H9 (cell line): ENCODE data around the gene MYRIP. TPM values are rescaled to one million over a fixed set of nuclear protein-coding genes. Genes with fewer than 3 reads are reported as not detected.

Experiments
- DNase-seq: peaks from one replicate; pipeline ENCODE4 v3.0.0-alpha.2; 2017
- H2AFZ ChIP-seq: one replicate; pipeline ENCODE4 v1.6.1; 2013; ENCODE audit warnings: mild to moderate bottlenecking, low read length, control low read depth, moderate library complexity
- H2AK5ac ChIP-seq: 2 replicates; pipeline ENCODE4 v1.6.1; 2013; ENCODE audit warnings: low read length, control low read depth, mixed read lengths; ENCODE audit not compliant: insufficient read length
- H2BK120ac ChIP-seq: one replicate; pipeline ENCODE4 v1.6.1; 2013; ENCODE audit warnings: low read depth, mild to moderate bottlenecking, low read length, control low read depth, inconsistent platforms; ENCODE audit not compliant: poor library complexity, severe bottlenecking
- H2BK12ac ChIP-seq: 2 replicates; pipeline ENCODE4 v1.6.1; 2013; ENCODE audit warnings: low read length, control low read depth, mixed read lengths, low read depth; ENCODE audit not compliant: insufficient read length
- H2BK15ac ChIP-seq: 2 replicates; pipeline ENCODE4 v1.6.1; 2013; ENCODE audit warnings: low read depth, low read length, control low read depth
- H2BK20ac ChIP-seq: one replicate; pipeline ENCODE4 v1.6.1; 2013; ENCODE audit warnings: low read depth, mild to moderate bottlenecking, low read length, control low read depth, inconsistent platforms; ENCODE audit not compliant: poor library complexity, severe bottlenecking
- H2BK5ac ChIP-seq: 2 replicates; pipeline ENCODE4 v1.6.1; 2013; ENCODE audit warnings: low read length, control low read depth, mixed read lengths; ENCODE audit not compliant: insufficient read length
- H3K14ac ChIP-seq: 2 replicates; pipeline ENCODE4 v1.6.1; 2013; ENCODE audit warnings: low read length, control low read depth; ENCODE audit not compliant: insufficient read depth
- H3K18ac ChIP-seq: 2 replicates; pipeline ENCODE4 v1.6.1; 2013; ENCODE audit warnings: low read depth, mild to moderate bottlenecking, mixed read lengths, low read length, control low read depth; ENCODE audit not compliant: insufficient read length
- H3K23ac ChIP-seq: 2 replicates; pipeline ENCODE4 v1.6.1; 2013; ENCODE audit warnings: low read length, control low read depth, mixed read lengths, low read depth; ENCODE audit not compliant: insufficient read length
- H3K23me2 ChIP-seq: 2 replicates; pipeline ENCODE4 v1.6.1; 2013; ENCODE audit warnings: low read depth, mild to moderate bottlenecking, mixed read lengths, low read length, control low read depth; ENCODE audit not compliant: insufficient read length, poor library complexity, severe bottlenecking
- H3K27ac ChIP-seq: 2 replicates; pipeline ENCODE4 v1.5.1; 2013; ENCODE audit warnings: low read length, control low read depth, mixed read lengths, low read depth; ENCODE audit not compliant: insufficient read length
- H3K27me3 ChIP-seq: 2 replicates; pipeline ENCODE4 v1.6.1; 2013; ENCODE audit warnings: low read length, control low read depth, inconsistent platforms; ENCODE audit not compliant: insufficient read depth
- H3K4ac ChIP-seq: 2 replicates; pipeline ENCODE4 v1.6.1; 2013; ENCODE audit warnings: low read depth, mild to moderate bottlenecking, control low read depth, inconsistent platforms, low read length, moderate library complexity
- H3K4me1 ChIP-seq: 2 replicates; pipeline ENCODE4 v1.6.1; 2013; ENCODE audit warnings: low read length, control low read depth, inconsistent platforms; ENCODE audit not compliant: insufficient read depth
- H3K4me2 ChIP-seq: 2 replicates; pipeline ENCODE4 v1.6.1; 2013; ENCODE audit warnings: low read length, control low read depth, mixed read lengths; ENCODE audit not compliant: insufficient read length, insufficient read depth
- H3K56ac ChIP-seq: 2 replicates; pipeline ENCODE4 v1.6.1; 2013; ENCODE audit warnings: low read depth, mild to moderate bottlenecking, mixed read lengths, low read length, control low read depth; ENCODE audit not compliant: insufficient read length
- H3K79me1 ChIP-seq: 2 replicates; pipeline ENCODE4 v1.6.1; 2013; ENCODE audit warnings: low read depth, mild to moderate bottlenecking, moderate library complexity, low read length, control low read depth, inconsistent platforms; ENCODE audit not compliant: insufficient read depth, poor library complexity, severe bottlenecking
- H3K79me2 ChIP-seq: 2 replicates; pipeline ENCODE4 v1.6.1; 2013; ENCODE audit warnings: low read length, control low read depth, inconsistent platforms; ENCODE audit not compliant: insufficient read depth
- H3K9ac ChIP-seq: 2 replicates; pipeline ENCODE4 v1.6.1; 2013; ENCODE audit warnings: low read length, control low read depth, mixed read lengths; ENCODE audit not compliant: insufficient read length; ENCODE audit errors: extremely low read depth
- H3K9me3 ChIP-seq: one replicate; pipeline ENCODE4 v1.6.1; 2013; ENCODE audit warnings: low read depth, low read length, inconsistent platforms; ENCODE audit not compliant: control insufficient read depth
- H3T11ph ChIP-seq: one replicate; pipeline ENCODE4 v1.6.1; 2013; ENCODE audit warnings: mild to moderate bottlenecking, low read length, control low read depth, inconsistent platforms
- H4K20me1 ChIP-seq: one replicate; pipeline ENCODE4 v1.6.1; 2013; ENCODE audit not compliant: control insufficient read depth, insufficient read length, insufficient read depth
- H4K5ac ChIP-seq: 2 replicates; pipeline ENCODE4 v1.6.1; 2013; ENCODE audit warnings: low read depth, mild to moderate bottlenecking, mixed read lengths, low read length, control low read depth; ENCODE audit not compliant: insufficient read length
- H4K8ac ChIP-seq: replicated peaks from 2 replicates; pipeline ENCODE4 v1.6.1; 2013; ENCODE audit warnings: low read length, control low read depth, mixed read lengths, low read depth; ENCODE audit not compliant: insufficient read length
- H4K91ac ChIP-seq: 2 replicates; pipeline ENCODE4 v1.6.1; 2013; ENCODE audit warnings: low read depth, mild to moderate bottlenecking, moderate library complexity, mixed read lengths, low read length, control low read depth; ENCODE audit not compliant: insufficient read length
- H3K27ac Mint-ChIP-seq, 3 experiments: 2 replicates in 2 of 3; 3 replicates in 1 of 3; pipeline ENCODE4 v1.8.0; 2020 to 2021; ENCODE audit warnings: mixed read lengths in 3 of 3, mild to moderate bottlenecking in 1 of 3, moderate library complexity in 1 of 3
- H3K27me3 Mint-ChIP-seq: 2 replicates; pipeline ENCODE4 v1.8.0; 2021; ENCODE audit warnings: low read depth, mild to moderate bottlenecking, moderate library complexity, mixed read lengths
- H3K36me3 Mint-ChIP-seq, 3 experiments: 2 replicates in 2 of 3; 3 replicates in 1 of 3; pipeline ENCODE4 v1.8.0; 2020 to 2021; ENCODE audit warnings: low read depth in 3 of 3, mixed read lengths in 3 of 3; ENCODE audit not compliant: insufficient read depth in 1 of 3
- H3K4me1 Mint-ChIP-seq, 2 experiments: 2 replicates each; pipeline ENCODE4 v1.8.0; 2020; ENCODE audit warnings: mixed read lengths in 2 of 2
- H3K4me3 Mint-ChIP-seq, 2 experiments: 2 replicates in 1 of 2; 3 replicates in 1 of 2; pipeline ENCODE4 v1.8.0; 2020 to 2021; ENCODE audit warnings: mild to moderate bottlenecking in 2 of 2, mixed read lengths in 2 of 2, moderate library complexity in 1 of 2
- H3K9me3 Mint-ChIP-seq, 2 experiments: 2 replicates in 1 of 2; 3 replicates in 1 of 2; pipeline ENCODE4 v1.8.0; 2020; ENCODE audit warnings: mild to moderate bottlenecking in 2 of 2, mixed read lengths in 2 of 2, moderate library complexity in 1 of 2
- WGBS: extraction: QIAGEN DNeasy Blood & Tissue Kit; methylation state at CpG from one replicate; pipeline ENCODE4 v1.1.7; 2013; ENCODE audit warnings: missing lambda C conversion rate, low lambda C conversion rate, mixed read lengths; ENCODE audit not compliant: insufficient read length; ENCODE audit errors: extremely low coverage; 5-methylcytosine and 5-hydroxymethylcytosine counted together
- total RNA-seq: library from RNA; stranded (reverse); gene quantifications from 2 replicates; pipeline ENCODE4 v1.2.1, GENCODE V29; 2021
- TF ChIP-seq, protein P1 (sequence below): fragments of 200-600 bp; sonication (generic); conservative IDR thresholded peaks from 3 replicates; pipeline ENCODE4 v1.8.0; 2021; ENCODE audit warnings: antibody characterized with exemption, mild to moderate bottlenecking

MYRIP gene
- total RNA-seq, 1 experiment from 2014 or later = 1.8 TPM

DNA sequence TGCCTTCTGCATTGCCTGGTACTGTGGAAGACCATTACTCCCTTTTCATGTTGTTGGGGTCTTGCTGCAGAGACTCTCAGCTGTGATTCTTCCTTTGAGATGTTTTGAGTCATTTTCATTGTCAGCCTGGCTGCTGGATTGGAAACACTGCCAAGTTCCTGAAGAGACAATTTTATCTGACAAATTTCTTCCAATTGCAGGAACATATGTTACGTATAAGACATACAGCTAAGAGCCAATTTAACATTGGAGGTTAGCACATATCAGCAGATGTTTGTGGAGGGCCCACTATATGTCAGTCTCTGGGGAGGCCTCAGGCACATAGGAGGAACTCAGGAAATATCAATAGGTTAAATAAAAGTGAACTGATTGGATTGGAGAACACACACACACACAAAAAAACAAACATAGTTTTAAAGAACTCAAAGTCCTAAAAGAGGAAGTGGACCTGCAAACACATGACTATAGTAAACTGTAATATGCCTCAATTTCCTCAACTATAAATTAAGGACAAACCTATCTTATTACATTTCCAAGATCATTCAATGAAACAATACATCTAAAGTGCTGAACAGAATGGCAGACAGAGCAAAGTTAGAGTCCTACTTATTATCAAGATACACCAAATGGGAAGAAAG, 172.3 kb downstream of the MYRIP start:
- no peaks in the 10 kb centered on the region for H3K27me3 ChIP-seq
- Mint-ChIP-seq H3K9me3 (peaks cover 2 to 6% of the 10 kb centered on the region in 2 experiments; a peak in 3 of 5 replicates), H3K36me3 (peaks cover 0 to 1% (median 0%) of the 10 kb centered on the region in 3 experiments; a peak in 1 of 7 replicates), H3K4me3 (no peak overlapping the region), H3K4me1 (peaks cover 4% of the 10 kb centered on the region in 2 experiments; a peak in 3 of 4 replicates), H3K27me3 (no peaks in the 10 kb centered on the region), H3K27ac (no peak overlapping the region)
- H3K56ac ChIP-seq = no peak overlapping the region
- WGBS = no CpG with 5 or more reads among the region's 1 CpG
- no peak overlapping the region for H4K8ac ChIP-seq
- H3K23ac ChIP-seq = no peak overlapping the region
- no peaks in the 10 kb centered on the region for H3K79me2 ChIP-seq
- TF ChIP-seq, protein P1, sequence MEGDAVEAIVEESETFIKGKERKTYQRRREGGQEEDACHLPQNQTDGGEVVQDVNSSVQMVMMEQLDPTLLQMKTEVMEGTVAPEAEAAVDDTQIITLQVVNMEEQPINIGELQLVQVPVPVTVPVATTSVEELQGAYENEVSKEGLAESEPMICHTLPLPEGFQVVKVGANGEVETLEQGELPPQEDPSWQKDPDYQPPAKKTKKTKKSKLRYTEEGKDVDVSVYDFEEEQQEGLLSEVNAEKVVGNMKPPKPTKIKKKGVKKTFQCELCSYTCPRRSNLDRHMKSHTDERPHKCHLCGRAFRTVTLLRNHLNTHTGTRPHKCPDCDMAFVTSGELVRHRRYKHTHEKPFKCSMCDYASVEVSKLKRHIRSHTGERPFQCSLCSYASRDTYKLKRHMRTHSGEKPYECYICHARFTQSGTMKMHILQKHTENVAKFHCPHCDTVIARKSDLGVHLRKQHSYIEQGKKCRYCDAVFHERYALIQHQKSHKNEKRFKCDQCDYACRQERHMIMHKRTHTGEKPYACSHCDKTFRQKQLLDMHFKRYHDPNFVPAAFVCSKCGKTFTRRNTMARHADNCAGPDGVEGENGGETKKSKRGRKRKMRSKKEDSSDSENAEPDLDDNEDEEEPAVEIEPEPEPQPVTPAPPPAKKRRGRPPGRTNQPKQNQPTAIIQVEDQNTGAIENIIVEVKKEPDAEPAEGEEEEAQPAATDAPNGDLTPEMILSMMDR = no peak
- H2AK5ac ChIP-seq = no peak overlapping the region
- no peaks in the 10 kb centered on the region for H3K4me1 ChIP-seq
- no peaks in the 10 kb centered on the region for H3K9me3 ChIP-seq
- no peak overlapping the region for H2BK12ac ChIP-seq
- no peak overlapping the region for H3K4ac ChIP-seq
- H3K14ac ChIP-seq = no peak overlapping the region
- no peak overlapping the region for H3K9ac ChIP-seq
- H3T11ph ChIP-seq = no peak overlapping the region
- DNase-seq = no peak
- H4K91ac ChIP-seq = no peak overlapping the region
- H2BK15ac ChIP-seq = no peak overlapping the region
- no peaks in the 10 kb centered on the region for H4K20me1 ChIP-seq
- no peak overlapping the region for H2BK120ac ChIP-seq
- no peaks in the 10 kb centered on the region for H3K23me2 ChIP-seq
- H3K27ac ChIP-seq = no peak overlapping the region
- no peak overlapping the region for H2BK5ac ChIP-seq
- no peak overlapping the region for H4K5ac ChIP-seq
- no peaks in the 10 kb centered on the region for H3K79me1 ChIP-seq
- no peak overlapping the region for H2AFZ ChIP-seq
- H2BK20ac ChIP-seq = no peak overlapping the region
- no peak overlapping the region for H3K4me2 ChIP-seq
- no peak overlapping the region for H3K18ac ChIP-seq
